Choroid plexus epithelial cell (primary cell): ENCODE measurements around the gene PNMA6F.

Experiments
- DNase-seq: peaks from one replicate; pipeline ENCODE4 v3.0.0-alpha.2; 2010; ENCODE audit warnings: low read depth
- H3K4me3 ChIP-seq: 2 replicates; pipeline ENCODE4 v1.5.1; 2011; ENCODE audit warnings: low read depth, mild to moderate bottlenecking, control low read depth, low read length, moderate library complexity
- TF ChIP-seq, protein P1 (sequence below): conservative IDR thresholded peaks from 2 replicates; pipeline ENCODE4 v1.5.1; 2011; ENCODE audit warnings: low read depth, mild to moderate bottlenecking, control low read depth, inconsistent platforms, low read length, moderate library complexity

Gene PNMA6F

GRCh38 chrX:153361781-153362397, 40.3 kb upstream of the PNMA6F start:
- H3K4me3 ChIP-seq: no peak overlapping the region
- TF ChIP-seq, protein P1, sequence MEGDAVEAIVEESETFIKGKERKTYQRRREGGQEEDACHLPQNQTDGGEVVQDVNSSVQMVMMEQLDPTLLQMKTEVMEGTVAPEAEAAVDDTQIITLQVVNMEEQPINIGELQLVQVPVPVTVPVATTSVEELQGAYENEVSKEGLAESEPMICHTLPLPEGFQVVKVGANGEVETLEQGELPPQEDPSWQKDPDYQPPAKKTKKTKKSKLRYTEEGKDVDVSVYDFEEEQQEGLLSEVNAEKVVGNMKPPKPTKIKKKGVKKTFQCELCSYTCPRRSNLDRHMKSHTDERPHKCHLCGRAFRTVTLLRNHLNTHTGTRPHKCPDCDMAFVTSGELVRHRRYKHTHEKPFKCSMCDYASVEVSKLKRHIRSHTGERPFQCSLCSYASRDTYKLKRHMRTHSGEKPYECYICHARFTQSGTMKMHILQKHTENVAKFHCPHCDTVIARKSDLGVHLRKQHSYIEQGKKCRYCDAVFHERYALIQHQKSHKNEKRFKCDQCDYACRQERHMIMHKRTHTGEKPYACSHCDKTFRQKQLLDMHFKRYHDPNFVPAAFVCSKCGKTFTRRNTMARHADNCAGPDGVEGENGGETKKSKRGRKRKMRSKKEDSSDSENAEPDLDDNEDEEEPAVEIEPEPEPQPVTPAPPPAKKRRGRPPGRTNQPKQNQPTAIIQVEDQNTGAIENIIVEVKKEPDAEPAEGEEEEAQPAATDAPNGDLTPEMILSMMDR: no peak
- DNase-seq: no peak

- TF ChIP-seq, protein P1: no peak
- H3K4me3 ChIP-seq: no peak overlapping the region
- no peak for DNase-seq
Measured at GRCh38 chrX:153357877-153358276, 36.3 kb upstream of the PNMA6F start.

DNA sequence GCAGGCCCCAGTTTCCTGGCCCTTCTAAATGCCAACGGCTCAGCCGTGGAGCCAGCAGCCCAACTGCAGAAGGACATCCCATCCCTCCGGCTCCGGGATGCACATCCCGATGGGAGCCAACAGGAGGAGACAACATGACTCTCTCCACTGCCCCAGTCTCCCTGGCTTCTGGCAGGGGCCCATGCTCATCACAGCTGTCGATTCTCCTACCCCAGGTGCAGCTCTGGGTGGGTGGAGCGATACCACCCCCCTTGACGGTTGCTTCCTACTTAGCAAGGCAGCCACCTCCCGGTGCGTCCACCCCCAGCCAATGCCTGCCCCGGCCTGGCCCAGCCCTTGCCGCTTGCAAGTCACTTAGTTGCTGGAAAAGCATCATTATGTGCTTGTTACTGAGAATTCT, 31.8 kb upstream of the PNMA6F start:
- H3K4me3 ChIP-seq: no peak overlapping the region
- no peak for DNase-seq
- TF ChIP-seq, protein P1: no peak

GRCh38 chrX:153352858-153353257, 31.3 kb upstream of the PNMA6F start:
- H3K4me3 ChIP-seq: no peak overlapping the region
- DNase-seq: no peak
- TF ChIP-seq, protein P1: no peak

DNA sequence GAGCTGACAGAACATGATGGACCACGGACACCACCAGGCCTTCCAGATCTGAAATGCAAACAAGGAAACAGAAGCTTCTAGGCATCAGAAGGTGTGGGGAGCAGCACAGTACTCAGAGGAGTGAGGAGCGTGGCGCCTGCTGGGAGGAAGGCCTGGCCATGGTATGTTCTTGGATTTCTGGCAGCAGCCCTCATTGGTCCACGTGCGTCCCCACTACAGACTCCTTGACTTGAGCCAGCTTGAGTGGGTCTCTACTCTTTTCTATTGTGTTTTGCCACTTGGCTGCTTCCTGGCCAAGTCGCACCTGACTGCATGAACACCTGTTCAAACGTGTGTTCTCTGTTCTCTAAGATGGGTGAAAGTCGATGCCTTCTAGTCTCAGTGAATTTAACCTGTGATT, 30.4 kb upstream of the PNMA6F start:
- H3K4me3 ChIP-seq: no peak overlapping the region
- TF ChIP-seq, protein P1: no peak
- DNase-seq: no peak

- no peak overlapping the region for H3K4me3 ChIP-seq
- no peak for DNase-seq
- TF ChIP-seq, protein P1: no peak
Measured at GRCh38 chrX:153349952-153350351, 28.4 kb upstream of the PNMA6F start.

DNA sequence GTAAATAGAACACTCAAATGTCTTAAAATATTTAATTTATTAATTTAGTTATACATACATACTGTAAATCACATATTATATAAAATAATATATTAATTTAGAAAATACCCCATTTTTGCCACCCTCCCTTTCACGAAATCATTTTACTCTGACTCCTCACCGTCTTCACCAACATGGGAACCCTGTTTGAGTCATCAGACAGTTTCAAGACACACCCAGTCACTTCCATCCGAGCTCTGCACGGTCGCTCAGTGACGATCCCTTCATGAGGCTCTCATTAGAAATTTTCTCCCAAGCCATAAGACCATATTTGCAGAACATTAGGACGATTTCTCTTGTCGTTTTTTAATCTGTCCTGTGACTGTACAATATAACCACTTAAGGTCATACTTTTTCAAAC, 26.9 kb upstream of the PNMA6F start:
- DNase-seq: no peak
- TF ChIP-seq, protein P1: no peak
- no peak overlapping the region for H3K4me3 ChIP-seq
